Ovary (tissue), 3 donors: Measurements from ENCODE around the gene OR2D2.

Experiments used
- EP300 ChIP-seq: sonication (generic); formaldehyde crosslinking; IDR thresholded peaks from one replicate; pipeline ENCODE4 v1.6.1; 2017; ENCODE audit warnings: antibody characterized with exemption
- TF ChIP-seq, protein P1 (sequence below), 3 donors: fragments of 450-650 bp in 2 of 3; fragments of 200-600 bp in 1 of 3; IDR thresholded peaks; one replicate each; pipeline versions ENCODE4 v1.5.1 to v1.8.0; 2016 to 2022; ENCODE audit warnings: antibody characterized with exemption in 3 of 3, mild to moderate bottlenecking in 1 of 3
- donor health status: DM: no; HTN: no; CAD: no.

- TF ChIP-seq, protein P1, sequence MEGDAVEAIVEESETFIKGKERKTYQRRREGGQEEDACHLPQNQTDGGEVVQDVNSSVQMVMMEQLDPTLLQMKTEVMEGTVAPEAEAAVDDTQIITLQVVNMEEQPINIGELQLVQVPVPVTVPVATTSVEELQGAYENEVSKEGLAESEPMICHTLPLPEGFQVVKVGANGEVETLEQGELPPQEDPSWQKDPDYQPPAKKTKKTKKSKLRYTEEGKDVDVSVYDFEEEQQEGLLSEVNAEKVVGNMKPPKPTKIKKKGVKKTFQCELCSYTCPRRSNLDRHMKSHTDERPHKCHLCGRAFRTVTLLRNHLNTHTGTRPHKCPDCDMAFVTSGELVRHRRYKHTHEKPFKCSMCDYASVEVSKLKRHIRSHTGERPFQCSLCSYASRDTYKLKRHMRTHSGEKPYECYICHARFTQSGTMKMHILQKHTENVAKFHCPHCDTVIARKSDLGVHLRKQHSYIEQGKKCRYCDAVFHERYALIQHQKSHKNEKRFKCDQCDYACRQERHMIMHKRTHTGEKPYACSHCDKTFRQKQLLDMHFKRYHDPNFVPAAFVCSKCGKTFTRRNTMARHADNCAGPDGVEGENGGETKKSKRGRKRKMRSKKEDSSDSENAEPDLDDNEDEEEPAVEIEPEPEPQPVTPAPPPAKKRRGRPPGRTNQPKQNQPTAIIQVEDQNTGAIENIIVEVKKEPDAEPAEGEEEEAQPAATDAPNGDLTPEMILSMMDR (IDR thresholded peaks at IDR 0.05) = no peak
- no peak for TF ChIP-seq EP300
These were observed 34.8 kb upstream of the OR2D2 start for GRCh38 chr11:6927030-6927617.
